HG02970 (cell line): ENCODE results near the gene PTPRC.

Experiments
- ATAC-seq: cut with Tn5 transposase; IDR thresholded peaks from one replicate; pipeline ENCODE4 v1.9.1; 2021; ENCODE audit warnings: mild to moderate bottlenecking, moderate library complexity, moderate number of reproducible peaks; ENCODE audit not compliant: unreplicated experiment, low FRiP score

The PTPRC gene

DNA sequence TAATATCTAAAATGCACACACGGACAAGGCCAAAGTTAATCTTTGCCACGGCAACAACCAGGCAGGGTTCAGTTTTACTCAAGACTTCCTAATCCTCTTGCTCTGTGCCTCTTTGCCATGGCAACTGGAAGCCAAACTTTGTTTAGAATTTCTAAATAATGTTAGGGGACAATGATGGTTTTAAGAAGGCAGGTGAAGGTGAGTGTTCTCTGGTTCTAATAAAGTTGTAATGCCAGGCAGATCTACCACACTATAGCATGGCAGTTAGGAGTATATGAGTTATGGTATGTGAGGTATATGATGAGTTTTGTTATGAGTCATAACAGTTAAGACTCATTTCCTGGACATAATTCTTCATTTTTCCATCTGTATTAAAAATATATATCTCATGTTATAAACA is 2.7 kb downstream of the PTPRC start:
- ATAC-seq: no peak

DNA sequence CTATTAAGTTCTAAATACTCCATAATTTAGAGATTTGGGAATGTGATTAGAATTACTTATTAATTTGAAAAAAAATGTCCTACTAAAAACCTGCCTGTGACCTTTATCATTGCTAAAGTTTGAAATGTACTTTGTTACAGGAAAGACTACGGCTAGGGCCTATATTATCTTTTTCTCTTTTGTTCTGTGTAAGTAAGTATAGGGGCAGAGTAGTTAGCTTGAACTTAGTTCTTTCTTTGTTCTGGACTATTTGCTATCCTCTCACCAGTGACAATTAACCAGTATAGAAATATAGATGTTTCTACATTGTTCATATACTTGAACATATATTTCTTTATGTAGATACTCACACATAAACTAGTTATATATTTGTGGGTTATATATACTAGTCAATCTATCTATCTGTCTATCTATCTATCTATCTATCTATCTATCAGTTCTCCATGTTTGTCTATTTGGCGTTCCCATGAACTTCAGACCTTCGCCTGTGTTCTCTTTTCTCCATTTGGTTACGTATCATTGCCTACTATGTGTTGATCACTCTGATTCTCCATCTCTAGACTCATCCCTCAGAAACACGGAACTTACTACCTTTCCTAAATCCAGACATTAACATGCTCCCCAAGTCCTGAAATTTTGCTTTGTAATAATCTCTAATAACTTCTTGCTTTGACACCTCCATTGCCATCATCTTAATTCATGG is 3.3 kb downstream of the PTPRC start:
- no peak for ATAC-seq

DNA sequence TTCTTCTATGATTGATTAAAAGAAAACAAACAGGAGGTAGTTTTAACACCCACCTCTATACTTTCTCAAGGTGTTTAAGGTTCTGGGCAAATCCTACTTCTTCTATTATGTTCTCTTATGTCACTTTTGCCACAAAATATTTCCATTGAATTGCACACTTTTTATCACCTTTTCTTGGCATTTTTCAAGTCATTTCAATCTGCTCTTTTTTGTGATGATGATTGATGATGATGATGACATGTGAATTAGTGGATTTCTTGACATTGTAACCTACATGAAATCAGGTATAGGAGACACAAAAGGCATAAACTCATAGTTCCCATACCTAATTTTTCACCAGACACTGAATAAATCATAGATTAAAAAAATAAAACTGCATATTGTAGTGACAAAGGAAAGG is 4.1 kb downstream of the PTPRC start:
- ATAC-seq: no peak

DNA sequence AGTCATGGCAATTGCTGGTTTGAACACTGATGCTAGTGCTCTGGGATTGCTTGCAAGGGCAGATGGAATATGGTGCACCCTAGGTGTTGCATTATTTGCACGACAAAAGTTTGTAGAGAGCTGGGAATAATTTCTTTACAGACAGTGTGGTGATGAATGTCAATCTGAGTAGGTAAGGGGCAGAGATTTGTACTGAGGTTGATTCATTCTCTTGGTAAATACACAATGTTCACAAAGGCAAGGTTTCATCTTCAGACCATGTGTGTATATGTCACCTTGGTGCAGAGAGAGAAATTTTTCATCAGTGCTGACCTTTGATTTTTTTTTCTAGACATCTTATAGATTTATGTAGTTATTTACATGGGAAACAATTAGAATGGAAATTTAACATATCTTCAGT is 5.0 kb downstream of the PTPRC start:
- ATAC-seq: no peak

DNA sequence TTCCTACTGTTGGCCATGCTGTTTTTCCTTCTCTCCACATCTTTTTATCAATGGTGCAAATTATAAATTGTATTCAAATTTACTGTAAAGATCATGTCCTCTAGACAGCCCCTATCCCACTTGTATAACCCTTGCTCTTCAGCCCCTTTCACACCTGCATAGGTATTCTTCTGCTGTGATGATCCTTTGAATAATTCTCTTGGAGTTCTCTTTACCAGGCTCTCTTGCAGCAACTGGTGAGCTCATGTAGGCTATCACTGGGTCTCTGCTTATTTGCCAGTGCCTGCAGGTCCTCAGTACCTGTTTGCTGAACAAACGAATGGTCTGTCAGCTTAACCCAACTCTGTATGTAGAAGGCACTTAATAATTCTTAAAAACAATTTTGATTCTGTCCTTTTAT is 8.2 kb downstream of the PTPRC start:
- ATAC-seq: no peak

DNA sequence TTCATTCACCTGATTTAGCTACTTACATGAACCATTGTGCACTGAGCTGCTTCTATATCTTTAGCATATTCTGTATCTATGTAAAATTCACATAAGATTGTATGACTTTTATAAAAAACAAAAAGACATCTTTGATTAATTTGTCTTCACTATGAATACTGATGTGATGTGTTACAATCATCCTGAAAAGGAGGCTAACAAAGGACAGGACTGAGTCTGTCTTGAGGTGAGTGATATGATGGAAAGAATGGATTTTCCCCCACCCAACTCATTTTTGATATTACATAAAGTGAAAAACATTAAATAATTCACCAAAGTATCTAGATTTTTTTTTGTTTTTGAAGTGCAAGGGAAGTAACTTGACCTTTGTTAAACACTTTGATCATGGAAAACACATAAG is 9.8 kb downstream of the PTPRC start:
- no peak for ATAC-seq

DNA sequence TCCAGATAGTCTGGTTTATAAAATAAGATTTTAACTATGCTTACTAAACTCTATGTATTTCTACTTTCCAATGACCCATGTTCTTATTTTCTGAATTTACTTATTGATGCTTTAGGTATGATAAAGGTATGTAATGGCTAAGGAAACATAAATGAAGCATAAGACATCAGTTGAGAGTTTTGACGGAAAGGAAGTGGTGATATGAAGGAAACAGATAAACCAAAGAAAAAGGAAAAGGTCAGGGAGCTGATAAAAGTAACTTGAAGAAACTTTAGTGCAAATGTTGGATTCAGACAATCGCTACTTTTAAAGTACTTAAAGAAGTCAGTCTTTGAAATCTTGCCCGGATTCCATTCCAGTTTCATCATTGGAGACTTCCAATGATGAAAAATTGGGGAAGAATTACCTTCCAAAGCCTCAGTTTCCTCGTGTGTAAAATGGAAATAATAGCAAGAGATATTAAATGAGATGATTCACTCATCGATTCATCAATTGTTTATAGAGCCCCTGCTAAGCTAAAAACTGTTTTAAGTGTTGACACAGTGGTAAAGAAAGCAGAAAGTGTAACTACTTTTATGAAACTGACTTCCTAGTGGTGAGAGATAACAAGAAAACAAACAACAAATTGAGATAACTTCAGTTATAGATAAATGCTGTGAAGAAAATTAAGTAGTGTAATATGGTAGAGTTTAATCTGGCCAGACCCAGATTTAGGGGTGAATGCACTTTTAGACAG is 10.6 kb downstream of the PTPRC start:
- no peak for ATAC-seq

DNA sequence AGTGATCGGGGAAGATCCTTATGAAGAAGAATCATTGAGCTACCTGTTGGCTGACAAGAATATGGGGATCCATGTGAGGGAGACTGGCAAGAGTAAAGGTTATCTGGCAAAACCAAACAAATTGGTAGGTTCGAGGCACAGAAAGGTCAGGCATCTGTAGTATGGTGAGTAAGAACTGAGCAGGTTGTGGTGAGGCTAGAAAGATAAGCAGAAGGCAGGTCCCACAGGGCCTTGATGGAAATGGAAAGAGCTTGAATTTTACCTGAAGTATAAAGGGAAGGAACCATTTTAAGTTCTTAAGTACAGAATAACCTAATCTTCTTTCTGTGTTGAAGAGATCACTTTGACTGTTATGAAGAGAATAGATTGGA is 11.1 kb downstream of the PTPRC start:
- no peak for ATAC-seq

DNA sequence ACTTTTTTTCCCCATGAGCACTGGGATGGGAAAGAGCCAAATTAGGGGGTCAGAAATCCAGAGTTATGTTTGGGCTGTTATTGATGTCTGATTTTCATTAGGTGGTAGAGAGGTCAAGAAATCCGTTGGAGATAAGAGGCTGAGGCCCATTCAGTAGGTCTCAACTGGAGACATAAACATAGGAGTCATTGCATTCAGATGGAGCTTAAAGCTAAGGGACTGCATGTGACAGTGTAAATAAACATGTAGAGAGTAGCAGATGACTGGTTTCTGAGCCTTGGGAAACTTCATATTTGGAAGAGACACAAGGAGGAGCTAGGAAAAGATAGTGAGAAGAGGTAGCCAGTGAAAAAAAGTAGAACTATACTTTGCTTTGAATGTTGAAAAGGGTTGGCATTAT is 11.7 kb downstream of the PTPRC start:
- ATAC-seq: no peak

DNA sequence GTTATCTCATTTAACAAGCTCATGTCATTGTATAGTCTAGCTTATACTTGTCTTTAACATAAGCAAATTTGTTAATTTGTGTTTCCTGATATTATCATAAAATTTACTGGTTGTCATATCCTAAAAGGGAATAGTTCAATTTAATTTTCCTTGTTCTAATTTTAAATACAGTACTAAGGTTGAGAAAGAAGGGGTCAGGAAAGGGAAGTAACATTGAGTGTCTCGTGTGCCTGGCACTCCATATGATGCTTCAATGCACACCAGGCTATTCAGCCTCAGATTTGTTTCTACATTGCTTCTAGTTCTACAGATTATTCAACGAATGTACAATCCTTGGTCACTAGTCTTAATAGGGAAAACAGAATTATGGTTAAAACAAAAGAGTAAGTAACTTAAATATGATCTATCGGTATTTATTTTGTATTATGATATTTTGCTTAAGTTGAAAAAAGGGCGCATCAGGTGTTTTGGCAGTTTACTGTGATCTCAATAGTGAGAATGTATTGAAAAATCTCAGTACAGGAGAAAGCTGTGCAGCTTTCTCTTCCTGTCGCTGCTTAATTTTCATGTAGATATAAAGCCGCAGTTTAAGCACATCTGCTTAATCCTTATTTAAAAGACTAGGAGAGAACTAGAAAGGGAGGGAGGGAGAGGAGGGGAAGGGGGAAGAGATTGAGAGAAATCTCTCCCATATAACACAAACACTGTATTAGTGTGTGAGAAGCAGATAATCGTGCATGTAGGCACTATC is 13.0 kb downstream of the PTPRC start:
- no peak for ATAC-seq

DNA sequence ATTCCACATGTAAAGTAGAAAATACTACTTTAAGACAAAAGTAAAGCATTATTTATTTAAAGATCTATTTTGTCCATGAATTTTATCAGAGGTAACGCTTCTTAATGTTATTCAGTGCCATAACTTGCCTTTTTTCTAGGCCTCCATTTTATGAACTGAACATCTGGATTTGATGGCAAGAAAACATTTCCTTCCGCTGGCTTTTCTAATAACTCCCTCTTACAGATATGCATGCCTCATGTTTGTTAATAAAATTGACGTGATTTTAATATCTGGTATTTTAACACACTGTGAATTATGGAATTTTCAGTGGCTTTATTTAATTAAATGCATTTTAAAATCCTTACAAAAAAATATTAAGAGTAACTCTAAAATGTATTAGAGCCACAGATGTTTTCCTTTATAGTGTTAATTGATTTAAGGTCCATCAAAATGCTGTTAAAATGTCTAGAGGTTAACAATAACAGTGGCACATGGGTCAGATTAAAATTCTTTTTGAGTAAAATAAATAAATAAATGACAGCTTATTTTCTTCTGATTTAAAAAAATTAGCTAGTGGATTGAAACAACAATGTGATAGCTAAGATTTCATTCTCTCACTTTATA is 15.1 kb downstream of the PTPRC start:
- ATAC-seq: no peak

DNA sequence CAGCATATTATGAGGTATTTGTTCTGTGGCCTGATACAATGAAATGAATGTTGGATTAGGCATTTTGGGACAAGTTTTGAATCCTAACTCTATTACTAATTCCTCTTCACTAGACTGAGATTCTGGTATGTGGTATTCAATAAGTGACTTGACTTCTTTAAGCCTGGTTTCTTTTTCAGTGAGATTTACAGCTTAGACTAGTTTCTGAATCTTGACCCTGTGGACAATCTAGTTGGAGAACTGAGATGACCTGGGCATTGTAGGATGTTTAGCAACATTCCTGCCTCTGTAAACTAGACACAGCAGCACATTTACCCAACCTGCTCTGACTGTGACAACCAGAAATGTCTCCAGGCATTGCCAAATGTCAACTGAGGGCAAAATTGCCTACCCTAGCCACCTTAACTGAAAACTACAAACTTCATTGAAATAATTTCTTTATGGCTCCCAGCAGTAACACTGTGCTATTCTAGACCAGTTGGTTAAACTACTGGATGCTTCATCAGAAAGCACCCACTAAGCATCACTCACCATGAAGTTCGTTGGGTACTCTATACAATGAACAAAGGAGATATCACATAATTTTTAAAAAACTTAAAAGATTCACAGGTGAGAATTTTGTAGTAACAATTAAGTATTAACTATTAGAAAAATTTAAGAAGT is 16.8 kb downstream of the PTPRC start:
- no peak for ATAC-seq

DNA sequence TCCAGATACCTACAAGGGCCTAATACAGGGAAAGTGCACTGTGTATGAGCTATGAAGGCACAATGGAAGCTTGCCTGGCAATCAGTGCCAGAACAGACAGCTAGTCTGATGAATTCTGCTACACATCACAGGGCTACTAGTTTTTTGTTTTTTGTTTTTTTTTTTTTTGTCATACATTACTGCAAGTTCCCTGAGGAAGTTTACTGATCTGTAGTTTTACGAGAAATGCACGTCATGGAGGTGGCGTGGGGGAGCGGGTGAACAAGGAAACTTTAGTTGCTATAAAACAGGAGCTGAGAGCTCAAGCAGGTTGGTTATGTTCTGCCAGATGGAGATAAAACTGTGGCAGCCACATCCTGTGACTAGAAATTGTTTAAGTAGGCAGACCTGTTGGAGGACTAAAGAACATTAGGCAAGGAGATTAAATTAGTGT is 17.7 kb downstream of the PTPRC start:
- ATAC-seq: no peak

DNA sequence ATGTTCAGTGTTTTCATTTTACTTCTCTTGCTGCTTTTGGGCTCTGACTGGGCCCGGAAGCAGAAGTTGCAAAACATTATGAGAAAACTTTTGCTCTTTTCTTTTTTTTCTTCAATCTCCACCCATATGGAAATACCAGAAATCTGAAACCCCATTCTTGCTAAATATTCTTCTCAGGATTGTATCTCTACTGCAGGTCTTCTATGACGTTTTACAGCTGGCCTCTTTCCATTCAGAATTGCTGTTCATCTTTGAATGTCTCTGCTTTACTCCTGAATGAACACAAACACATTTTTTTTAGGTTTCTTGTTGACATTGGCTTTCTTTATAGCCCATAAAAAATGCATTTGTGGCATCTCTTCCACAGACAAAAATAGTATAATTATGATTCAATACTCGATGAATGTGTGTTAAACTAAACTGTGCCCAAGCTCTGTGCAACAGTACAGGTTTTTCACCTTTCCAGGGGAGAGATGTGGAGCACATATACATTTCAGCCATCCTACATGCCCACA is 18.8 kb downstream of the PTPRC start:
- no peak for ATAC-seq

DNA sequence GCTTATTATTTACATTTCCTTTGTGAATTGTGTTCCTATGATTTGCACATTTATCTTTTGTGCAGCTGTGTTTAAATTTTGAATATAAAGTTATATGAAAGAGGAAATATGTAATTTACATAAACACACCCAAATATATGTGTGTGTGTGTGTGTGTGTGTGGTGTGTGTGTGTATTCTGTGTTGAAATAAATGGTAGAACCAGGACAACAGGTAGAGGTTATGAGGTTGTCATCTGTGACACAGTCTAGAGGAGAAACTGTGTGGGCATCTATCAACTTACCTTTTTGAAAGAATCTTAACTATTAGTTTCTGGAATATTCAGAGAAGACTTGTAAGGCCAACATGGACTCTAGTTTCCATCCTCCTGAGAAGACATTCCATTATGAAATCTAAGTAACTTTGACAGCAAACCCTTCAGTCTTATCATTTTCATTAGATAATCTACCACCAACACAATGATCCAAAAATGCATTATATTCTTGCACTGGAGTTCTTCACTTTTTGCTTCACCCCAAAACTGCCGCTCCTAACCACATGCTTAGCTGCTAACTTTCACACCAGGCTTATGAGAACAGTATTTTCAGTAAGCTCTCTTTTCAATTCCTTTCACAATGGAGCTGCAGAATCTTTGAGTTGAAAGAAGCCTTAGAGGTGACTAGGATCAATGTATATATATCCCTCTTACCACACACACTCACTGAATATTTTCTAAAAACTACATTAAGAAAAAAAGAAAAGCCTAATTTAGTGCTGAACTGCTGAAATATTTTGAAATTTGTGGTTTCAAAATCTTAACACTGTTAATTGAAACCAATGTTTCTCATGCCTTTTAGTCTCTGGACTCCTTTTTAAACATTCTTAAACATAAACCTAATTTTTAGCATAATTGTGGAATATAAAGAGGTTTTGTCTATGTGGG is 21.8 kb downstream of the PTPRC start:
- no peak for ATAC-seq

DNA sequence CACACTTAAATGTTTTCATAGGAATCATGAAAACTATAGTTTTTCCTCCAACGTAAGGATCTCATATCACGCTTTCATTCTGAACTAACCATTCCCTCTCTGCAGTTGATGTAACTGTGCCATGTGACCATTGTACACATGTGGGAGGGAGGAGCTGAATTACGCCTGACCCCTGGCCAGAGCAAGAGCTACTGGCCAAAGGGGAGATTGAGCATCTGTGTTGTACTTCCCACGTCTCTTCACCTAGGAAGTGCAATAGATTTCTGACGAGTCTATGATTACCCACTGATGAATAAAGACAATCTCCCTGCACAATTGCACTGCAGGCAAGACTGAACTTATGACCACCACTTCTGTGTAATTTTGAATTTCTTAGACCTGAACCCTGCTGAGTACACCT is 24.0 kb downstream of the PTPRC start:
- ATAC-seq: no peak

DNA sequence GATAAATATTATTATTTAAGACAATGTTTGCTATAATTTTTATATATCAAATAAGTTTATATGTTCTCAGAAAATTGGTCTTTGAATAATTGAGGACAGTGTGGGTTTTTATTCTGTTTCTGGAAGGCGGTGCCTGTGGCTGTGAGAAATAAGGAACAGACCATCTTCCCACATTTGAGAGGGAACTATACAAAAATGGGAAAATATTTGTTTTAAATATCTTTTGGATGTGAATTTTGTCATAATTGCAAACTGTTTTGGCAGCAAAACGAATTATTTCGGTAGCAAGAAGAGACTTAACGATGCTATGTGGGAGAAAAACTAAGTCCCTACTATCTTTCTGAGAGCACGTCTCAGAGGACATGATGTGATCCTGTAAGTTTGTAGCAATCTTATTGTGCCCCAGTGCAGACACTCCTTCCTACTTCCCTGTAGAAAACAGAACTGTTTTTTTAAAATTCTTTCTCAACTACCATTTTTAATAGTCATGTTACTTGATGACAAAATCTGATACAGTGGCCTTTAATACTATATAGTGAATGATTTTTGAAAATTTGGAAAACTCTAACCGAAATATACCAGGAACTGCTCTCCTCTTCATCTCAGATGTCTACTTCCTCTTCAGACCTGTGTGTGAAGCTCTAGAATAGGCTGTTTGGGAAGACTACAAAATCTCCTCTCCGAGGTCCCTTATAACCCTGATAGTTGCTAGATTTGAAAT is 25.4 kb downstream of the PTPRC start:
- no peak for ATAC-seq

DNA sequence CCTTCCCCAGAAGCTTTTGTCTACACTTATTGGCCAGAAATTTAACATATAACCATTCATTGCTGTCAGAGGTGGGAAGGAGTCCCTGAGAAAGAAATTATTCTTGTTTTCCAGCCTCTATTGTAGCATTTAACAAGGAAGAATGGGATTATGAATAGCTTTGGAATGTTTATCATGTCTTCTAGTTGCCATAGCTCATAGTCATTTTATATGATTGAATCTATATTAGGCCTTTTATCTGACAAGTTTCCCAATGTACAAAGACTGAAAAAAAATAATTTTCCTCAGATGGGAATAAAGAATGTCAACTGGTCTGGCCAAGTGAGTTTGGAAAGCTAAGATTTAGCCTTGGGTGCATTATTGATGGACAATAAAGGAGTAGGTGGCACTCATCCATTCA is 28.3 kb downstream of the PTPRC start:
- no peak for ATAC-seq

DNA sequence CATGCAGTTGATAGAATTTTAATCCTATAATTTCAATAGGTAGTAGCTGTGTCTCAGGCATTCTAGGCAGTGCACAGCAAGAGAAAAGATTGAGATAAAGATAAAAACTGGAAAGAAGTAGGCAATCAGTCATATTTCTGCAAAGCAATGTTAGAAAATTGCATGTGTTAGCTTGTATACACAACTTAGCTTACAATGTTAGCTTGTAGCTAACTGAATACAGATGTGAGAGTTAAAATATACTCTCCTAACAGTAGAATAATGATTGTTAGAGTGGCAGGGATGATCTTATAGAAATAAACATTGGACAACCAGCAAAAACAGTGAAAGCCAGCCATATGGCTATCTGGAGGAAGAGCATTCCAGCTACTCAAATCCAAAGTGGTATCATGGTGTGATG is 29.0 kb downstream of the PTPRC start:
- no peak for ATAC-seq
